Trophoblast cell (in vitro differentiated cells and primary cell): ENCODE measurements around the gene EMILIN2.

Source experiments
- DNase-seq, 2 donors: peaks; one replicate each; pipeline ENCODE4 v3.0.0-alpha.2; 2016
- H2AFZ ChIP-seq: 2 replicates; pipeline ENCODE4 v1.6.1; 2013; ENCODE audit warnings: low read length, moderate library complexity, mild to moderate bottlenecking; ENCODE audit not compliant: insufficient read depth, poor library complexity
- H2AK5ac ChIP-seq: 2 replicates; pipeline ENCODE4 v1.6.1; 2013; ENCODE audit warnings: mild to moderate bottlenecking, low read length
- H2BK120ac ChIP-seq: 2 replicates; pipeline ENCODE4 v1.6.1; 2013; ENCODE audit warnings: low read length, mild to moderate bottlenecking, moderate library complexity; ENCODE audit not compliant: insufficient read depth, poor library complexity
- H2BK12ac ChIP-seq: 2 replicates; pipeline ENCODE4 v1.6.1; 2013; ENCODE audit warnings: mild to moderate bottlenecking, low read length, moderate library complexity
- H2BK5ac ChIP-seq: 2 replicates; pipeline ENCODE4 v1.6.1; 2013; ENCODE audit warnings: low read length, low read depth, moderate library complexity, mild to moderate bottlenecking; ENCODE audit not compliant: poor library complexity
- H3K14ac ChIP-seq: 2 replicates; pipeline ENCODE4 v1.6.1; 2013; ENCODE audit warnings: mild to moderate bottlenecking, low read length
- H3K18ac ChIP-seq: 2 replicates; pipeline ENCODE4 v1.6.1; 2013; ENCODE audit warnings: mild to moderate bottlenecking, low read length
- H3K23ac ChIP-seq: 2 replicates; pipeline ENCODE4 v1.6.1; 2013; ENCODE audit warnings: low read length
- H3K27ac ChIP-seq: 2 replicates; pipeline ENCODE4 v1.5.1; 2013; ENCODE audit warnings: low read depth, mild to moderate bottlenecking, inconsistent platforms, low read length, moderate library complexity
- H3K27me3 ChIP-seq: 2 replicates; pipeline ENCODE4 v1.6.1; 2013; ENCODE audit warnings: inconsistent platforms, mild to moderate bottlenecking, low read length, moderate library complexity; ENCODE audit not compliant: insufficient read depth
- H3K36me3 ChIP-seq, 2 experiments: 1 replicate in 1 of 2; 2 replicates in 1 of 2; pipeline ENCODE4 v1.6.1; 2013; ENCODE audit warnings: low read length in 2 of 2, mild to moderate bottlenecking in 2 of 2, moderate library complexity in 1 of 2; ENCODE audit not compliant: insufficient read depth in 2 of 2, control insufficient read depth in 1 of 2
- H3K4ac ChIP-seq: 2 replicates; pipeline ENCODE4 v1.6.1; 2013; ENCODE audit warnings: low read depth, mild to moderate bottlenecking, low read length, moderate library complexity
- H3K4me1 ChIP-seq, 2 experiments: 1 replicate in 1 of 2; 2 replicates in 1 of 2; pipeline ENCODE4 v1.6.1; 2013; ENCODE audit warnings: low read length in 2 of 2, mild to moderate bottlenecking in 2 of 2, moderate library complexity in 1 of 2; ENCODE audit not compliant: insufficient read depth in 2 of 2, control insufficient read depth in 1 of 2
- H3K4me2 ChIP-seq: 2 replicates; pipeline ENCODE4 v1.6.1; 2013; ENCODE audit warnings: inconsistent platforms, mild to moderate bottlenecking, low read length, moderate library complexity
- H3K4me3 ChIP-seq: 2 replicates; pipeline ENCODE4 v1.5.1; 2013; ENCODE audit warnings: mild to moderate bottlenecking, low read depth, low read length, inconsistent platforms
- H3K79me1 ChIP-seq: one replicate; pipeline ENCODE4 v1.6.1; 2013; ENCODE audit warnings: low read length
- H3K79me2 ChIP-seq: 2 replicates; pipeline ENCODE4 v1.6.1; 2013; ENCODE audit warnings: low read length, mild to moderate bottlenecking; ENCODE audit not compliant: control insufficient read depth, insufficient read depth, poor library complexity
- H3K9ac ChIP-seq: 2 replicates; pipeline ENCODE4 v1.6.1; 2013; ENCODE audit warnings: mild to moderate bottlenecking, low read length
- H3K9me3 ChIP-seq: 2 replicates; pipeline ENCODE4 v1.6.1; 2013; ENCODE audit warnings: low read depth, mild to moderate bottlenecking, control low read depth, inconsistent platforms, low read length; ENCODE audit not compliant: insufficient read depth
- H4K12ac ChIP-seq: 2 replicates; pipeline ENCODE4 v1.6.1; 2013; ENCODE audit warnings: low read depth, mild to moderate bottlenecking, low read length, moderate library complexity
- H4K8ac ChIP-seq: 2 replicates; pipeline ENCODE4 v1.6.1; 2013; ENCODE audit warnings: low read depth, mild to moderate bottlenecking, low read length, moderate library complexity
- H4K91ac ChIP-seq: one replicate; pipeline ENCODE4 v1.6.1; 2013; ENCODE audit warnings: low read depth, mild to moderate bottlenecking, low read length, moderate library complexity
- WGBS: extraction: QIAGEN DNeasy Blood & Tissue Kit; methylation state at CpG from one replicate; pipeline ENCODE4 v1.1.7; 2013; ENCODE audit warnings: missing lambda C conversion rate; ENCODE audit not compliant: insufficient read length, insufficient coverage; ENCODE audit errors: extremely low coverage; 5-methylcytosine and 5-hydroxymethylcytosine counted together

The EMILIN2 gene

GRCh38 chr18:2887470-2887869 is 40.7 kb downstream of the EMILIN2 start:
- peaks cover 4% of the 10 kb centered on the region for H3K9me3 ChIP-seq
- H3K4me1 ChIP-seq, result peaks cover 7 to 12% of the 10 kb centered on the region in 2 experiments
- no peak overlapping the region for H3K9ac ChIP-seq
- H3K79me2 ChIP-seq, result no peaks in the 10 kb centered on the region
- no peak overlapping the region for H4K91ac ChIP-seq
- H3K79me1 ChIP-seq, result no peaks in the 10 kb centered on the region
- H3K14ac ChIP-seq, result no peak overlapping the region
- no peak overlapping the region for H4K8ac ChIP-seq
- no CpG with 5 or more reads among the region's 4 CpGs for WGBS
- no peak overlapping the region for H3K4ac ChIP-seq
- H4K12ac ChIP-seq, result no peak overlapping the region
- H2BK12ac ChIP-seq, result no peak overlapping the region
- no peak overlapping the region for H2BK5ac ChIP-seq
- H3K27me3 ChIP-seq, result no peaks in the 10 kb centered on the region
- H3K27ac ChIP-seq, result no peak overlapping the region
- H2BK120ac ChIP-seq, result no peak overlapping the region
- no peak overlapping the region for H2AFZ ChIP-seq
- H3K18ac ChIP-seq, result no peak overlapping the region
- DNase-seq, result no peak
- no peak overlapping the region for H3K4me2 ChIP-seq
- H3K23ac ChIP-seq, result no peak overlapping the region
- H3K36me3 ChIP-seq, result peaks cover 4 to 5% of the 10 kb centered on the region in 2 experiments
- no peak overlapping the region for H3K4me3 ChIP-seq
- no peak overlapping the region for H2AK5ac ChIP-seq

GRCh38 chr18:2889761-2890192 is 43.0 kb downstream of the EMILIN2 start:
- no peak overlapping the region for H2BK5ac ChIP-seq
- H3K4me3 ChIP-seq, result no peak overlapping the region
- H4K12ac ChIP-seq, result no peak overlapping the region
- no peak overlapping the region for H4K8ac ChIP-seq
- no peak overlapping the region for H2BK12ac ChIP-seq
- peak in 1 of 2 donors; percentile 83 for DNase-seq
- no peak overlapping the region for H3K4ac ChIP-seq
- no peak overlapping the region for H4K91ac ChIP-seq
- no CpG with 5 or more reads among the region's 3 CpGs for WGBS
- no peak overlapping the region for H3K27ac ChIP-seq
- no peak overlapping the region for H3K23ac ChIP-seq
- no peak overlapping the region for H2AFZ ChIP-seq
- peaks cover 4% of the 10 kb centered on the region for H3K79me2 ChIP-seq
- no peaks in the 10 kb centered on the region for H3K27me3 ChIP-seq
- no peak overlapping the region for H3K14ac ChIP-seq
- no peak overlapping the region for H2AK5ac ChIP-seq
- H3K18ac ChIP-seq, result no peak overlapping the region
- H3K9ac ChIP-seq, result no peak overlapping the region
- H3K79me1 ChIP-seq, result peaks cover 7% of the 10 kb centered on the region
- no peak overlapping the region for H2BK120ac ChIP-seq
- H3K4me1 ChIP-seq, result peaks cover 19 to 20% of the 10 kb centered on the region in 2 experiments
- H3K36me3 ChIP-seq, result peaks cover 4 to 5% of the 10 kb centered on the region in 2 experiments
- H3K4me2 ChIP-seq, result no peak overlapping the region
- peaks cover 4% of the 10 kb centered on the region for H3K9me3 ChIP-seq

GRCh38 chr18:2890606-2891005 is 43.8 kb downstream of the EMILIN2 start:
- no peak overlapping the region for H2BK12ac ChIP-seq
- H2BK5ac ChIP-seq, result no peak overlapping the region
- H4K12ac ChIP-seq, result no peak overlapping the region
- no peak overlapping the region for H2AK5ac ChIP-seq
- no peak overlapping the region for H2AFZ ChIP-seq
- WGBS, result no CpG with 5 or more reads among the region's 5 CpGs
- peaks cover 9% of the 10 kb centered on the region for H3K79me1 ChIP-seq
- peaks cover 4 to 8% of the 10 kb centered on the region in 2 experiments for H3K36me3 ChIP-seq
- H3K27ac ChIP-seq, result no peak overlapping the region
- no peak overlapping the region for H3K18ac ChIP-seq
- H3K4me2 ChIP-seq, result no peak overlapping the region
- peaks cover 19 to 20% of the 10 kb centered on the region in 2 experiments for H3K4me1 ChIP-seq
- H3K79me2 ChIP-seq, result peaks cover 6% of the 10 kb centered on the region
- no peak overlapping the region for H4K91ac ChIP-seq
- H3K4ac ChIP-seq, result no peak overlapping the region
- no peak for DNase-seq
- no peak overlapping the region for H2BK120ac ChIP-seq
- H3K23ac ChIP-seq, result no peak overlapping the region
- H3K9ac ChIP-seq, result no peak overlapping the region
- H3K14ac ChIP-seq, result no peak overlapping the region
- H3K27me3 ChIP-seq, result no peaks in the 10 kb centered on the region
- no peak overlapping the region for H4K8ac ChIP-seq
- peaks cover 4% of the 10 kb centered on the region for H3K9me3 ChIP-seq
- H3K4me3 ChIP-seq, result no peak overlapping the region

GRCh38 chr18:2891526-2892431 is 45.0 kb downstream of the EMILIN2 start:
- Histone ChIP-seq H3K27ac (no peak overlapping the region), H2BK12ac (no peak overlapping the region), H3K9ac (no peak overlapping the region), H3K18ac (no peak overlapping the region), H3K23ac (no peak overlapping the region), H3K4me1 (peaks cover 19 to 20% of the 10 kb centered on the region in 2 experiments), H3K4me3 (no peak overlapping the region), H2BK120ac (no peak overlapping the region), H4K8ac (no peak overlapping the region), H2AK5ac (no peak overlapping the region), H3K9me3 (peaks cover 3% of the 10 kb centered on the region), H3K14ac (no peak overlapping the region), H3K27me3 (no peaks in the 10 kb centered on the region), H2AFZ (no peak overlapping the region), H3K79me1 (peaks cover 9% of the 10 kb centered on the region), H2BK5ac (no peak overlapping the region), H4K12ac (no peak overlapping the region), H3K36me3 (peaks cover 4 to 9% of the 10 kb centered on the region in 2 experiments), H3K79me2 (peaks cover 6% of the 10 kb centered on the region), H4K91ac (no peak overlapping the region), H3K4me2 (no peak overlapping the region), H3K4ac (no peak overlapping the region)
- no CpG with 5 or more reads among the region's 20 CpGs for WGBS
- DNase-seq, result peak; percentile 93 to 96
